Subcutaneous adipose tissue (tissue), 4 donors: ENCODE data around the gene ADAMTS15. TPM values are rescaled to one million over a fixed set of nuclear protein-coding genes. Genes with fewer than 3 reads are reported as not detected.

Source experiments
- CTCF ChIP-seq: fragments of 450-650 bp; IDR thresholded peaks from one replicate; pipeline ENCODE4 v1.5.1; 2016; ENCODE audit warnings: low read depth, mild to moderate bottlenecking, control low read depth, antibody characterized with exemption, moderate library complexity
- total RNA-seq, 4 donors: library from RNA; depleted of rRNA; stranded (reverse); fragments of >200 nt; gene quantifications; one replicate each; pipeline ENCODE4 v1.1.0, GENCODE V29; 2016

ADAMTS15 gene
- total RNA-seq, 4 donors from 2014 or later, result 15.0 to 44.7 (median 26.1) TPM

GRCh38 chr11:130405428-130405827, 43.0 kb upstream of the ADAMTS15 start:
- TF ChIP-seq CTCF, result no peak

GRCh38 chr11:130407978-130408377, 40.5 kb upstream of the ADAMTS15 start:
- TF ChIP-seq CTCF, result no peak

GRCh38 chr11:130408401-130408890, 40.0 kb upstream of the ADAMTS15 start:
- TF ChIP-seq CTCF, result no peak

GRCh38 chr11:130408901-130409300, 39.5 kb upstream of the ADAMTS15 start:
- no peak for TF ChIP-seq CTCF

GRCh38 chr11:130409594-130410388, 38.7 kb upstream of the ADAMTS15 start:
- TF ChIP-seq CTCF, result no peak

- no peak for TF ChIP-seq CTCF
Measured at GRCh38 chr11:130411223-130411622, 37.2 kb upstream of the ADAMTS15 start.

GRCh38 chr11:130413405-130414106, 34.9 kb upstream of the ADAMTS15 start:
- TF ChIP-seq CTCF, result no peak
